Peyer's patch (tissue), 4 donors: ENCODE data around the gene NAB1.

ENCODE experiments used
- POLR2A ChIP-seq, 2 donors: fragments of 450-650 bp; IDR thresholded peaks; one replicate each; pipeline ENCODE4 v1.5.1; 2017; ENCODE audit warnings: antibody characterized with exemption in 2 of 2, mild to moderate bottlenecking in 2 of 2, moderate library complexity in 2 of 2
- TF ChIP-seq, protein P1 (sequence below), 6 experiments: fragments of 450-650 bp in 4 of 6; fragments of 200-600 bp in 2 of 6; sonication (generic) in 1 of 6; IDR thresholded peaks; one replicate each; pipeline ENCODE4 v1.5.1; 2017 to 2019; ENCODE audit warnings: antibody characterized with exemption in 6 of 6, mild to moderate bottlenecking in 3 of 6, moderate library complexity in 1 of 6

DNA sequence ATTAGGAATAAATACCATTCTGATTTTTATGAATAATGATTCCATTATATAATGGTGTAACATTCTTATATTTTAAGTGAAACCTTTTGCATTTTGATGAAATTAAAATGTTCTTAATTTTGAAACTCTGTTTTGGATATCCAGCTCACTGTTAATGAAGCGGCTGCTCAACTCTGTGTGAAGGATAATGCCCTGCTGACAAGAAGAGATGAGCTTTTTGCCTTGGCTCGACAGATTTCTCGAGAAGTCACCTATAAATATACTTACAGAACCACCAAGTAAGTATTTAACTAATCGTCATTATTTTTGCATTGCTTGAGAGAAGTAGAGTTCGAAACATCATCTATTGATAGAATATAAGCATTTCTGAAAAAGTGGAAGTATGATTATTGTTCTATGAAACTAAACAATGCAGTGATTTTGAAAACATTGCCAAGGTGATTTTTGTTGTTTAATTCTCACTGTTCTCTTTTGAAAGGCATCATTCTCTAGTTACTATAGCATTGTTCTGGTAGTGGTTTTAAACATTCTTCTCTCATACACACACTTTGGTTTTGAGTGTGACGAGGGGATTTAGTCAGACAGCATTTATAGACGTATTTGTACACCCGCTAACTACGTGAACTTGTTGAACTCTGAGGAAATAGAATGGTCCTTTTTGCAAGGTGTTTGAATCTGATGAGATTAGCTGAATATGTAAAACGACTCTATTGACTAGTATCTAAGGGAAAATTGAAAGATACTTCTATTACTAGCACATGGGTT lies 21.5 kb downstream of the NAB1 start:
- TF ChIP-seq, protein P1, sequence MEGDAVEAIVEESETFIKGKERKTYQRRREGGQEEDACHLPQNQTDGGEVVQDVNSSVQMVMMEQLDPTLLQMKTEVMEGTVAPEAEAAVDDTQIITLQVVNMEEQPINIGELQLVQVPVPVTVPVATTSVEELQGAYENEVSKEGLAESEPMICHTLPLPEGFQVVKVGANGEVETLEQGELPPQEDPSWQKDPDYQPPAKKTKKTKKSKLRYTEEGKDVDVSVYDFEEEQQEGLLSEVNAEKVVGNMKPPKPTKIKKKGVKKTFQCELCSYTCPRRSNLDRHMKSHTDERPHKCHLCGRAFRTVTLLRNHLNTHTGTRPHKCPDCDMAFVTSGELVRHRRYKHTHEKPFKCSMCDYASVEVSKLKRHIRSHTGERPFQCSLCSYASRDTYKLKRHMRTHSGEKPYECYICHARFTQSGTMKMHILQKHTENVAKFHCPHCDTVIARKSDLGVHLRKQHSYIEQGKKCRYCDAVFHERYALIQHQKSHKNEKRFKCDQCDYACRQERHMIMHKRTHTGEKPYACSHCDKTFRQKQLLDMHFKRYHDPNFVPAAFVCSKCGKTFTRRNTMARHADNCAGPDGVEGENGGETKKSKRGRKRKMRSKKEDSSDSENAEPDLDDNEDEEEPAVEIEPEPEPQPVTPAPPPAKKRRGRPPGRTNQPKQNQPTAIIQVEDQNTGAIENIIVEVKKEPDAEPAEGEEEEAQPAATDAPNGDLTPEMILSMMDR (IDR thresholded peaks at IDR 0.05), result no peak
- TF ChIP-seq POLR2A (IDR thresholded peaks at IDR 0.05), result no peak
